GM12872 (cell line): ENCODE data around the gene PHF1.

ENCODE experiments used
- CTCF ChIP-seq: IDR thresholded peaks from 3 replicates; pipeline ENCODE4 v1.5.1; 2011; ENCODE audit warnings: low read depth, mild to moderate bottlenecking, low read length, moderate library complexity; ENCODE audit not compliant: insufficient read depth

The PHF1 gene

GRCh38 chr6:33410711-33411631 is at the start of gene PHF1:
TSS of gene PHF1 (plus strand) at chr6:33411014. CDS start at chr6:33412264, 1,250 bp downstream.
- TF ChIP-seq CTCF = no peak

GRCh38 chr6:33365206-33365971 is 45.4 kb upstream of the PHF1 start:
- peak; percentile 34; the same call in 1 of the 3 replicates for TF ChIP-seq CTCF

GRCh38 chr6:33367009-33367714 is 43.7 kb upstream of the PHF1 start:
- TF ChIP-seq CTCF = no peak

- no peak for TF ChIP-seq CTCF
Measured at GRCh38 chr6:33372526-33373123, 38.2 kb upstream of the PHF1 start.

- TF ChIP-seq CTCF = no peak
Measured at GRCh38 chr6:33373960-33374910, 36.6 kb upstream of the PHF1 start.

- TF ChIP-seq CTCF = no peak
Measured at GRCh38 chr6:33375143-33375671, 35.6 kb upstream of the PHF1 start.
